PFSK-1 (cell line): ENCODE results near the gene DACH1.

Source experiments
- POLR2AphosphoS5 ChIP-seq: IDR thresholded peaks from 2 replicates; pipeline ENCODE4 v1.6.1; 2012; ENCODE audit warnings: low read depth, mild to moderate bottlenecking, control low read depth, low read length, moderate library complexity
- TAF1 ChIP-seq: IDR thresholded peaks from 2 replicates; pipeline ENCODE4 v1.6.1; 2012; ENCODE audit warnings: low read length, control low read depth, borderline replicate concordance; ENCODE audit not compliant: insufficient read depth

DNA sequence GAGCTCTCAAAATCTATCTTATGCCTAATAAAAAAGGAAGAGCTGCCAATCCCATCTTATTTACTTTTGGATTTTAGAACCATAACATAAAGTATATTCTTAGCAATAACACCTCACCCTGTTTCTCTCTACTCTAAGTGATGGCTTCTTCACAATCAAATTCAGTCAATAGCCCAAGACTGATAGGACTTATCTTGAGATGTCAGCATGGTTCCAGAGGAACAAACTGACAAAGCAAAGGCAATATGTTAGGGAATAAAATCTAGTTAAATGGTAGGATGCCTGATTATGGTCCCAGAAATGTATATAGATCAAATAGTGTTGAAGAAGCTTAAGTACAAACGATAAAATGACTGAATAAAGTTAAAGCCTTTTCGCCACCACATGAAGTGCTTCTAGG, 36.3 kb downstream of the DACH1 start:
- TF ChIP-seq POLR2AphosphoS5 (no peak), TAF1 (no peak)
